PC-9 (cell line): ENCODE measurements around the gene KCNK7. TPM values are rescaled to one million over a fixed set of nuclear protein-coding genes. Genes with fewer than 3 reads are reported as not detected.

Source experiments
- BruUV-seq: library from RNA; stranded (reverse); fragments of 400-500 nt; replicated peaks from 2 replicates; lab custom pipeline; 2021; lab: Mats Ljungman, UMichigan
- CTCF ChIA-PET: fragments of 300-600 bp; sonication (Branson Sonifier 250); formaldehyde crosslinking; loops from one replicate; lab custom pipeline; 2022; ENCODE audit warnings: antibody characterized with exemption; lab: Charles Lee
- POLR2A ChIA-PET: fragments of 300-600 bp; sonication (Branson Sonifier 250); formaldehyde crosslinking; loops from one replicate; lab custom pipeline; 2022; ENCODE audit warnings: antibody characterized with exemption; ENCODE audit not compliant: unreplicated experiment; lab: Charles Lee
- DNase-seq, 2 experiments: peaks; one replicate each; pipeline versions ENCODE4 v3.0.0 to v3.0.0-alpha.2; 2015 to 2022; ENCODE audit warnings: mixed read lengths in 1 of 2
- H2AFZ ChIP-seq: fragments of 200-600 bp; sonication (generic); 2 replicates; pipeline ENCODE4 v1.8.1; 2017; ENCODE audit warnings: antibody characterized with exemption
- H3F3A ChIP-seq: fragments of 200-600 bp; sonication (generic); 2 replicates; pipeline ENCODE4 v1.8.1; 2017; ENCODE audit warnings: antibody characterized with exemption, mild to moderate bottlenecking, low read depth; ENCODE audit not compliant: insufficient read depth
- H3K27ac ChIP-seq: fragments of 200-600 bp; sonication (generic); 2 replicates; pipeline ENCODE4 v1.6.1; 2016; ENCODE audit warnings: mixed run types
- H3K27me3 ChIP-seq: fragments of 200-600 bp; sonication (generic); 2 replicates; pipeline ENCODE4 v1.6.1; 2016; ENCODE audit warnings: low read depth, mixed run types; ENCODE audit not compliant: insufficient read depth
- H3K36me3 ChIP-seq: fragments of 200-600 bp; sonication (generic); 2 replicates; pipeline ENCODE4 v1.6.1; 2016; ENCODE audit warnings: low read depth, mixed run types
- H3K4me1 ChIP-seq: fragments of 200-600 bp; sonication (generic); replicated peaks from 2 replicates; pipeline ENCODE4 v1.6.1; 2016; ENCODE audit warnings: mixed run types; ENCODE audit not compliant: insufficient read depth
- H3K4me2 ChIP-seq: fragments of 200-600 bp; sonication (generic); 2 replicates; pipeline ENCODE4 v1.6.1; 2017; ENCODE audit warnings: mixed run types
- H3K4me3 ChIP-seq: fragments of 200-600 bp; sonication (generic); 2 replicates; pipeline ENCODE4 v1.6.1; 2016; ENCODE audit warnings: mixed run types
- H3K79me2 ChIP-seq: fragments of 200-600 bp; sonication (generic); 2 replicates; pipeline ENCODE4 v1.6.1; 2017; ENCODE audit warnings: low read depth, mixed run types
- H3K9me2 ChIP-seq: fragments of 200-600 bp; sonication (generic); 2 replicates; pipeline ENCODE4 v1.8.1; 2017; ENCODE audit warnings: mild to moderate bottlenecking; ENCODE audit not compliant: insufficient read depth
- H3K9me3 ChIP-seq: fragments of 200-600 bp; sonication (generic); 2 replicates; pipeline ENCODE4 v1.8.1; 2016; ENCODE audit warnings: low read depth; ENCODE audit not compliant: insufficient read depth
- H4K20me1 ChIP-seq: fragments of 200-600 bp; sonication (generic); 2 replicates; pipeline ENCODE4 v1.8.1; 2017; ENCODE audit not compliant: insufficient read depth
- CTCF ChIP-seq: fragments of 200-600 bp; sonication (generic); conservative IDR thresholded peaks from 2 replicates; pipeline ENCODE4 v1.6.1; 2017; ENCODE audit warnings: mixed run types, antibody characterized with exemption, mild to moderate bottlenecking, moderate library complexity
- EZH2 ChIP-seq: fragments of 200-600 bp; sonication (generic); IDR thresholded peaks from 2 replicates; pipeline ENCODE4 v1.8.0; 2017; ENCODE audit warnings: antibody characterized with exemption, low read depth
- intact Hi-C: fragments of 100-400 bp; cut with micrococcal nuclease; formaldehyde crosslinking; loops from one replicate; pipeline ENCODE4 v1.10.0; 2022; ENCODE audit not compliant: unreplicated experiment
- total RNA-seq: library from RNA; stranded (reverse); gene quantifications from 2 replicates; pipeline ENCODE4 v1.2.3, GENCODE V29; 2021

KCNK7 gene
- total RNA-seq, 1 experiment from 2014 or later: not detected

- H3K9me2 ChIP-seq: no peaks in the 10 kb centered on the region
- no peak overlapping the region for H3K4me3 ChIP-seq
- ChIA-PET POLR2A (no interaction called here), CTCF (no interaction called here)
- TF ChIP-seq CTCF (no peak), EZH2 (no peak)
- H3K27me3 ChIP-seq: no peaks in the 10 kb centered on the region
- no peaks in the 10 kb centered on the region; the same call in 1 of the 2 replicates for H3K36me3 ChIP-seq
- peaks cover 27% of the 10 kb centered on the region for H3K79me2 ChIP-seq
- peaks cover 32% of the 10 kb centered on the region for H3F3A ChIP-seq
- DNase-seq: no peak
- H3K9me3 ChIP-seq: no peaks in the 10 kb centered on the region
- H3K27ac ChIP-seq: no peak overlapping the region
- intact Hi-C loops: no loop called here
- peaks cover 23% of the 10 kb centered on the region for H3K4me1 ChIP-seq
- BruUV-seq: no TSS peak
- peaks cover 7% of the 10 kb centered on the region; the same call in 1 of the 2 replicates for H4K20me1 ChIP-seq
- H2AFZ ChIP-seq: no peak overlapping the region
- H3K4me2 ChIP-seq: no peak overlapping the region
Measured at GRCh38 chr11:65580031-65580692, 15.4 kb downstream of the KCNK7 start.

- intact Hi-C loops: no loop called here
- Histone ChIP-seq H3K4me1 (peaks cover 32% of the 10 kb centered on the region), H3K4me2 (no peak overlapping the region), H3K4me3 (no peak overlapping the region), H2AFZ (no peak overlapping the region), H3K9me2 (no peaks in the 10 kb centered on the region), H3K9me3 (no peaks in the 10 kb centered on the region), H3F3A (peaks cover 38% of the 10 kb centered on the region), H3K27me3 (no peaks in the 10 kb centered on the region), H3K36me3 (no peaks in the 10 kb centered on the region; the same call in 1 of the 2 replicates), H3K27ac (no peak overlapping the region), H3K79me2 (peaks cover 27% of the 10 kb centered on the region), H4K20me1 (peaks cover 7% of the 10 kb centered on the region; the same call in 1 of the 2 replicates)
- no peak for DNase-seq
- CTCF ChIA-PET: interaction anchor here (0.5 to 0.7 kb wide), 3 partner anchors 32 to 198 kb away, joined by 4 to 8 read pairs (median 6); no protein-coding TSS in a partner anchor
- POLR2A ChIA-PET: interaction anchor here (0.7 kb wide), 1 partner anchor 25 kb away, joined by 12 read pairs; no protein-coding TSS in a partner anchor
- TF ChIP-seq EZH2 (no peak), CTCF (no peak)
- BruUV-seq: no TSS peak
Measured at GRCh38 chr11:65579291-65579690, 16.3 kb downstream of the KCNK7 start.

GRCh38 chr11:65578667-65579066 is 16.9 kb downstream of the KCNK7 start:
- ChIA-PET POLR2A (no interaction called here), CTCF (interaction anchor here (0.5 kb wide), 1 partner anchor 32 kb away, joined by 6 read pairs; no protein-coding TSS in a partner anchor)
- no peak for TF ChIP-seq EZH2
- TF ChIP-seq CTCF: no peak
- Histone ChIP-seq H3K27me3 (no peaks in the 10 kb centered on the region), H3K27ac (no peak overlapping the region), H3K79me2 (peaks cover 27% of the 10 kb centered on the region), H3K9me3 (no peaks in the 10 kb centered on the region), H2AFZ (no peak overlapping the region), H3K9me2 (no peaks in the 10 kb centered on the region), H3K4me3 (no peak overlapping the region), H3K36me3 (no peaks in the 10 kb centered on the region; the same call in 1 of the 2 replicates), H3F3A (peaks cover 41% of the 10 kb centered on the region), H3K4me1 (peaks cover 35% of the 10 kb centered on the region), H3K4me2 (no peak overlapping the region), H4K20me1 (peaks cover 7% of the 10 kb centered on the region; the same call in 1 of the 2 replicates)
- BruUV-seq: no TSS peak
- intact Hi-C loops: no loop called here
- no peak for DNase-seq
